NT2/D1 (cell line): ENCODE measurements around the gene PPM1N.

ENCODE experiments used
- DNase-seq: peaks from one replicate; pipeline ENCODE4 v3.0.0-alpha.2; 2011; ENCODE audit warnings: low read depth, low spot score
- H3K27me3 ChIP-seq: 2 replicates; pipeline ENCODE4 v1.6.0; 2011; ENCODE audit warnings: mild to moderate bottlenecking; ENCODE audit not compliant: insufficient read length, insufficient read depth
- H3K36me3 ChIP-seq: 2 replicates; pipeline ENCODE4 v1.6.1; 2011; ENCODE audit warnings: mild to moderate bottlenecking, low read length, mixed read lengths; ENCODE audit not compliant: insufficient read depth, insufficient read length
- H3K4me1 ChIP-seq: 2 replicates; pipeline ENCODE4 v1.5.1; 2011; ENCODE audit not compliant: insufficient read depth, insufficient read length
- H3K4me3 ChIP-seq: 2 replicates; pipeline ENCODE4 v1.5.1; 2011; ENCODE audit warnings: low read depth; ENCODE audit not compliant: insufficient read length
- H3K9ac ChIP-seq: 2 replicates; pipeline ENCODE4 v1.6.0; 2011; ENCODE audit warnings: low read depth; ENCODE audit not compliant: insufficient read length
- H3K9me3 ChIP-seq: 2 replicates; pipeline ENCODE4 v1.5.1; 2011; ENCODE audit warnings: mild to moderate bottlenecking, low read length; ENCODE audit not compliant: insufficient read depth
- SUZ12 ChIP-seq: IDR thresholded peaks from 2 replicates; pipeline ENCODE4 v1.6.1; 2011; ENCODE audit not compliant: insufficient read length, insufficient read depth; ENCODE audit errors: extremely low read depth
- YY1 ChIP-seq: IDR thresholded peaks from 2 replicates; pipeline ENCODE4 v1.6.1; 2011; ENCODE audit not compliant: insufficient read length, insufficient read depth
- ZNF274 ChIP-seq: IDR thresholded peaks from 2 replicates; pipeline ENCODE4 v1.6.1; 2011; ENCODE audit warnings: mild to moderate bottlenecking, low read depth, low read length

The PPM1N gene

GRCh38 chr19:45483033-45483432 lies 15.2 kb upstream of the PPM1N start:
- Histone ChIP-seq H3K9ac (no peak overlapping the region), H3K4me1 (peaks cover 2% of the 10 kb centered on the region), H3K27me3 (no peaks in the 10 kb centered on the region), H3K36me3 (peaks cover 5% of the 10 kb centered on the region), H3K9me3 (no peaks in the 10 kb centered on the region), H3K4me3 (no peak overlapping the region)
- TF ChIP-seq ZNF274 (no peak), YY1 (no peak), SUZ12 (no peak)
- no peak for DNase-seq

DNA sequence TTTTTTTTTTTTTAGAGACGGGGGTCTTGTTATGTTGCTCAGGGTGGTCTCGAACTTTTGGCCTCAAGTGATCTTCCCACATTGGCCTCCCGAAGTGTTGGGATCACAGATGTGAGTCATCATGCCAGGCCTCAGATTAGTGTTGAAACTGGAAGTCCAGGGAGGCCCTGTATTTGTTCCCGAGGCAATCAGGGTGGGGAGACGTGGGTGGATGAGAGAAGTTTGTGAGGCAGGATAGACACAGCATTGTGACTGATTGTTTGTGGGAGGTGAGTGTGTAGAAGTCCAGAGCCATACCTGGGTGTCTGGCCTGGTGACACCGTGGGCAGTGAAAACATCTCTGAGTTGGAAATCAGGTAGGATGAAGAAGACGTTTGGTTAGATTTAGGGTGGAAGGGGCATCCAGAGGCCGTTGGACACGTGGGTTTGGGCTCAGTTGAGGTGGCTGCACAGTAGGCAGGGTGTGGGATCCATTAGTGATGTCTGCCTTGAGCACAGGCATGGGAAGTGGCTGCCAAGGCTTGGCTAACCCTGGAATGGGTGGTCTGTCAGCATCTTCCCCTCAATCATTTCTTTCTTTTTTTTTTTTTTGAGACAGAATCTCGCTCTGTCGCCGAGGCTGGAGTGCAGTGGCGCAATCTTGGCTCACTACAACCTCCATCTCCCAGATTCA lies 13.8 kb upstream of the PPM1N start:
- no peak for TF ChIP-seq ZNF274
- no peak for TF ChIP-seq SUZ12
- TF ChIP-seq YY1: no peak
- Histone ChIP-seq H3K4me3 (no peak overlapping the region), H3K9me3 (no peaks in the 10 kb centered on the region), H3K27me3 (no peaks in the 10 kb centered on the region), H3K36me3 (peaks cover 18% of the 10 kb centered on the region), H3K9ac (no peak overlapping the region), H3K4me1 (peaks cover 2% of the 10 kb centered on the region)
- DNase-seq: no peak

GRCh38 chr19:45485305-45486077 lies 12.8 kb upstream of the PPM1N start:
- H3K27me3 ChIP-seq: no peaks in the 10 kb centered on the region
- TF ChIP-seq ZNF274 (no peak), SUZ12 (no peak), YY1 (no peak)
- no peaks in the 10 kb centered on the region for H3K9me3 ChIP-seq
- no peak for DNase-seq
- peaks cover 18% of the 10 kb centered on the region for H3K36me3 ChIP-seq
- H3K4me3 ChIP-seq: peak overlapping the region; percentile 28
- H3K4me1 ChIP-seq: peaks cover 2% of the 10 kb centered on the region
- no peak overlapping the region for H3K9ac ChIP-seq

DNA sequence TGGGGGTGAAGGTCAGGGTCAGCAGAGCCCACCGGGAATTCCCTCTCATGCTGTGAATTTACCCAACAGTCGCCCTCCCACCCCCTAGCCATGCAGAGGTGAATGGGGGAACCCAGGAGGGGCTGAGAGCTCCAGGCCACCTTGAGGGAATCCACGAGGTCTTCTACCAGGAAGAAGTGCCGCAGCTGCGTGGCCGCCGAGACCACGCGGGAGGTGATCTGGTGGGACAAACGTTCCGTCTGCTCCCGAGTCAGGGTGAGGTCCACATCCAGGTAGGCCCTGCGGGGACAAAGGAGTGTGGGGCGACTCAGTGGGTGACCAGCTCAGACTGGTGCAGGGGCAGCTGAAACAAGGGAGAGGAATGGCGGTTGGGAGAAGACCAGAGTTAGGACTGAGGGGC lies 9.5 kb upstream of the PPM1N start:
- no peak overlapping the region for H3K9ac ChIP-seq
- H3K4me3 ChIP-seq: no peak overlapping the region
- H3K9me3 ChIP-seq: no peaks in the 10 kb centered on the region
- H3K4me1 ChIP-seq: peaks cover 2% of the 10 kb centered on the region
- TF ChIP-seq SUZ12 (no peak), YY1 (no peak), ZNF274 (no peak)
- peaks cover 18% of the 10 kb centered on the region for H3K36me3 ChIP-seq
- DNase-seq: no peak
- H3K27me3 ChIP-seq: no peaks in the 10 kb centered on the region

- H3K36me3 ChIP-seq: peaks cover 23% of the 10 kb centered on the region
- no peak overlapping the region for H3K4me3 ChIP-seq
- DNase-seq: no peak
- peaks cover 2% of the 10 kb centered on the region for H3K4me1 ChIP-seq
- H3K9ac ChIP-seq: no peak overlapping the region
- no peak for TF ChIP-seq ZNF274
- no peaks in the 10 kb centered on the region for H3K27me3 ChIP-seq
- no peaks in the 10 kb centered on the region for H3K9me3 ChIP-seq
These were observed 8.9 kb upstream of the PPM1N start for GRCh38 chr19:45489216-45489855.

DNA sequence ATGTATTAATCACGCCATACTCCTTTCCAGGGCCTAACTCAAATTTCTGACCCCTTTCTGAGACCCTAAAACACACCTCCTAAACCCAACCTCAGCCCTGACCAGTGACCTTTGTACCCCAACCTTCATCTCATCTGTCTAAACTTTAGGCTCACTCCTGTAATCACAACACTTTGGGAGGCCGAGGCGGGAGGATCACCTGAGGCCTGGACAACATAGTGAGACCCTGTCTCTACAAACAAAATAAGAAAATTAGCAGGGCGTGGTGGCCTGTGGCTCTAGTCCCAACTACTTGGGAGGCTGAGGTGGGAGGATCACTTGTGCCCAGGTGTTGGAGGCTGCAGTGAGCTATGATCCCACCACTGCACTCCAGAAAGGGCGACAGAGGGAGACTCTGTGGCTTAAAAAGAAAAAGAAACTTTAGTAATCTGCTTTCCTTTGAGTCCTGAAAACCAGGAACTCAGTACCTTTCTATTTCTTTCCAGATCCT lies 6.1 kb upstream of the PPM1N start:
- DNase-seq: no peak
- no peak overlapping the region for H3K9ac ChIP-seq
- H3K4me1 ChIP-seq: no peaks in the 10 kb centered on the region
- H3K9me3 ChIP-seq: no peaks in the 10 kb centered on the region
- no peak overlapping the region for H3K4me3 ChIP-seq
- peaks cover 28% of the 10 kb centered on the region for H3K36me3 ChIP-seq
- TF ChIP-seq SUZ12 (no peak), ZNF274 (no peak), YY1 (no peak)
- H3K27me3 ChIP-seq: no peaks in the 10 kb centered on the region
